ENCODE results near the gene SV2C. TPM values are rescaled to one million over a fixed set of nuclear protein-coding genes. Genes with fewer than 3 reads are reported as not detected.
A peak's percentile ranks its signal among the peaks of the same experiment; 100 is the strongest.

SV2C gene
- total and polyA plus RNA-seq, 2 of the 13 experiments (the other 11 are each of a cell fraction or from before 2014, with no cell fraction given) = not detected

DNA sequence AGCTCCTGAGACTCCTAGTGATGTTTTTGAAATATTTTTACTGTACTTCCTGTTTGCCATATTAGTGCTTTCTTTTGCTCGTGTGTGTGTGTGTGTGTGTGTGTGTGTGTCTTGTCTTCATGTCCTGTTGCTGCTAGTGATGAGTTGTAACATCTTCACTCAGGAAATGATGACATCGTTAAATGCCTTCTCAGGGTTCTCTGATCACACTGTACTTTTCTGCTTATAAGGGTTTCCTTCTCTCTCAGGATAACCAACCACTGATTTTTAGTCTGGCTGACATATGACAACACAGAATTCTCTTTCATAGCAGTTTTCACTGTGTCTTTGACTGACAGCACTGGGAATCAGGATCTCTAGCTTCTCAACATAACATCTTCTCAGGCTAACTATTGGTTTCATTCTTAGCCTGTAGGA lies 16.1 kb downstream of the SV2C start:
- FAIRE-seq = no peak

DNA sequence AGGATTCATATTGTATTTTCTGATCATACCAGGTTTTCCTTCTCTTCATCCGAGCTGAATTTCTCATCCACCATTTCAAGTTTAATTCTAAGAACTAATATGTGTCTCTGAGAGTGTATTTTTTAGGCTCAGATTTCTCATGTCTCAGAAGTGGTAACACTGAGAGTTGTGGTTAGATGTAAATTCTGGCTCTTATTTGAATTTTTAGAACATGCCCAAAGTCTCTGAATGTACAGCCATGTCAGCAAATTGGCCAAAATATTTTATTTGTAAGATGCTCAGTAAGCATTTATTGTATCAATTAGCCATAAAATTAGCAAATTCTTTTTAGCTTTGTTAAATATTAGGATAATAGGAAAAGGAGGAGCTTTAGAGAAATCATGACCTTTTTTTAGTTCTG lies 16.6 kb downstream of the SV2C start:
- H2AFZ ChIP-seq (ENCODE audit: low read length) = no peak overlapping the region
- ATAC-seq (no peak), FAIRE-seq (no peak), DNase-seq (ENCODE audit: low spot score) (no peak)
- H3K79me2 ChIP-seq (ENCODE audit: insufficient read depth, low read length) = no peaks in the 10 kb centered on the region
- H3K9ac ChIP-seq (ENCODE audit: insufficient read depth, low read depth, low read length) = no peak overlapping the region
- H4K20me1 ChIP-seq (ENCODE audit: insufficient read depth, low read length) = no peaks in the 10 kb centered on the region
- no peaks in the 10 kb centered on the region for H3K9me3 ChIP-seq (ENCODE audit: low read length)
- H3K36me3 ChIP-seq (replicated peaks in 1 of 2; ENCODE audit: control insufficient read depth in 1 of 2, insufficient read depth in 2 of 2, low read length in 2 of 2) = no peaks in the 10 kb centered on the region
- CTCF ChIA-PET (ENCODE audit: low intra/inter-chr PET ratio, low total read pairs) = no interaction called here
- no peaks in the 10 kb centered on the region for H3K27me3 ChIP-seq (ENCODE audit: control insufficient read depth in 1 of 2, insufficient read depth in 2 of 2, low read length in 2 of 2)
- intact Hi-C loops (cut with micrococcal nuclease; ENCODE audit: unreplicated experiment) = no loop called here
- 0% methylated on average over 1 of the region's 1 CpG for WGBS (ENCODE audit: low lambda C conversion rate)
- in situ Hi-C loops (cut with HindIII; ENCODE audit: extremely low pct_ligation_motif_present, low pct_unique_long_range_greater_than_20kb) = no loop called here
- BruUV-seq (replicated peaks) = no TSS peak
- H3K27ac ChIP-seq (ENCODE audit: extremely low read length, insufficient read depth, low read length) = no peak overlapping the region
- no peak overlapping the region for H3K4me2 ChIP-seq (ENCODE audit: low read depth, low read length)
- H3K4me1 ChIP-seq (ENCODE audit: insufficient read depth, low read length) = no peaks in the 10 kb centered on the region
- no peak overlapping the region for H3K4me3 ChIP-seq (replicated peaks in 1 of 3; ENCODE audit: insufficient read depth in 1 of 3, low read depth in 2 of 3, low read length in 3 of 3)
- POLR2A ChIA-PET = no interaction called here
- TF ChIP-seq STAG1 (CRISPR knock-in tag; IDR thresholded peaks at IDR 0.05) = no peak
- TF ChIP-seq MAFK (conservative IDR thresholded peaks at IDR 0.05 in 1 of 2, IDR thresholded peaks at IDR 0.05 in 1 of 2; ENCODE audit: low read length in 2 of 2) = peak; percentile 57 to 85
- TF ChIP-seq, protein P1, sequence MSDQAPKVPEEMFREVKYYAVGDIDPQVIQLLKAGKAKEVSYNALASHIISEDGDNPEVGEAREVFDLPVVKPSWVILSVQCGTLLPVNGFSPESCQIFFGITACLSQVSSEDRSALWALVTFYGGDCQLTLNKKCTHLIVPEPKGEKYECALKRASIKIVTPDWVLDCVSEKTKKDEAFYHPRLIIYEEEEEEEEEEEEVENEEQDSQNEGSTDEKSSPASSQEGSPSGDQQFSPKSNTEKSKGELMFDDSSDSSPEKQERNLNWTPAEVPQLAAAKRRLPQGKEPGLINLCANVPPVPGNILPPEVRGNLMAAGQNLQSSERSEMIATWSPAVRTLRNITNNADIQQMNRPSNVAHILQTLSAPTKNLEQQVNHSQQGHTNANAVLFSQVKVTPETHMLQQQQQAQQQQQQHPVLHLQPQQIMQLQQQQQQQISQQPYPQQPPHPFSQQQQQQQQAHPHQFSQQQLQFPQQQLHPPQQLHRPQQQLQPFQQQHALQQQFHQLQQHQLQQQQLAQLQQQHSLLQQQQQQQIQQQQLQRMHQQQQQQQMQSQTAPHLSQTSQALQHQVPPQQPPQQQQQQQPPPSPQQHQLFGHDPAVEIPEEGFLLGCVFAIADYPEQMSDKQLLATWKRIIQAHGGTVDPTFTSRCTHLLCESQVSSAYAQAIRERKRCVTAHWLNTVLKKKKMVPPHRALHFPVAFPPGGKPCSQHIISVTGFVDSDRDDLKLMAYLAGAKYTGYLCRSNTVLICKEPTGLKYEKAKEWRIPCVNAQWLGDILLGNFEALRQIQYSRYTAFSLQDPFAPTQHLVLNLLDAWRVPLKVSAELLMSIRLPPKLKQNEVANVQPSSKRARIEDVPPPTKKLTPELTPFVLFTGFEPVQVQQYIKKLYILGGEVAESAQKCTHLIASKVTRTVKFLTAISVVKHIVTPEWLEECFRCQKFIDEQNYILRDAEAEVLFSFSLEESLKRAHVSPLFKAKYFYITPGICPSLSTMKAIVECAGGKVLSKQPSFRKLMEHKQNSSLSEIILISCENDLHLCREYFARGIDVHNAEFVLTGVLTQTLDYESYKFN (CRISPR knock-in tag; conservative IDR thresholded peaks at IDR 0.05) = no peak
- TF ChIP-seq NFIC (IDR thresholded peaks at IDR 0.05; ENCODE audit: low read length) = no peak
- TF ChIP-seq, protein P2, sequence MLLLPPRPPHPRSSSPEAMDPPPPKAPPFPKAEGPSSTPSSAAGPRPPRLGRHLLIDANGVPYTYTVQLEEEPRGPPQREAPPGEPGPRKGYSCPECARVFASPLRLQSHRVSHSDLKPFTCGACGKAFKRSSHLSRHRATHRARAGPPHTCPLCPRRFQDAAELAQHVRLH (CRISPR knock-in tag; IDR thresholded peaks at IDR 0.05; ENCODE audit: borderline replicate concordance, low read depth) = no peak
- no peak for TF ChIP-seq ZFY (CRISPR knock-in tag; IDR thresholded peaks at IDR 0.05)
- TF ChIP-seq CTCF (CRISPR knock-in tag; IDR thresholded peaks at IDR 0.05) = no peak
- no peak for TF ChIP-seq ZNF547 (CRISPR knock-in tag; IDR thresholded peaks at IDR 0.05)
- TF ChIP-seq MAFF (IDR thresholded peaks at IDR 0.05; ENCODE audit: low read depth, low read length) = peak; percentile 82
- TF ChIP-seq ZNF770 (CRISPR knock-in tag; IDR thresholded peaks at IDR 0.05) = no peak

More for the DNA sequence above, 16.1 kb downstream of the SV2C start:
- CTCF ChIA-PET (ENCODE audit: low intra/inter-chr PET ratio, low total read pairs) = no interaction called here
- 14% methylated on average over 2 of the region's 2 CpGs for WGBS (ENCODE audit: low lambda C conversion rate)
- intact Hi-C loops (cut with micrococcal nuclease; ENCODE audit: unreplicated experiment) = no loop called here
- Histone ChIP-seq H3K4me2 (ENCODE audit: low read depth, low read length) (no peak overlapping the region), H3K36me3 (replicated peaks in 1 of 2; ENCODE audit: control insufficient read depth in 1 of 2, insufficient read depth in 2 of 2, low read length in 2 of 2) (no peaks in the 10 kb centered on the region), H3K27ac (ENCODE audit: extremely low read length, insufficient read depth, low read length) (no peak overlapping the region), H3K4me1 (ENCODE audit: insufficient read depth, low read length) (no peaks in the 10 kb centered on the region), H2AFZ (ENCODE audit: low read length) (no peak overlapping the region), H4K20me1 (ENCODE audit: insufficient read depth, low read length) (no peaks in the 10 kb centered on the region), H3K9me3 (ENCODE audit: low read length) (no peaks in the 10 kb centered on the region), H3K9ac (ENCODE audit: insufficient read depth, low read depth, low read length) (no peak overlapping the region), H3K79me2 (ENCODE audit: insufficient read depth, low read length) (no peaks in the 10 kb centered on the region), H3K4me3 (replicated peaks in 1 of 3; ENCODE audit: insufficient read depth in 1 of 3, low read depth in 2 of 3, low read length in 3 of 3) (no peak overlapping the region), H3K27me3 (ENCODE audit: control insufficient read depth in 1 of 2, insufficient read depth in 2 of 2, low read length in 2 of 2) (no peaks in the 10 kb centered on the region)
- in situ Hi-C loops (cut with HindIII; ENCODE audit: extremely low pct_ligation_motif_present, low pct_unique_long_range_greater_than_20kb) = no loop called here
- ATAC-seq = no peak
- DNase-seq (ENCODE audit: low spot score) = no peak
- no TSS peak for BruUV-seq (replicated peaks)
- TF ChIP-seq TBL1XR1 (IDR thresholded peaks at IDR 0.05; ENCODE audit: borderline replicate concordance, low read length, partially characterized antibody) (no peak), ATF7 (IDR thresholded peaks at IDR 0.05) (peak; percentile 47), ATF7 (CRISPR knock-in tag; IDR thresholded peaks at IDR 0.05) (no peak)
- POLR2A ChIA-PET = no interaction called here
